SU-DHL-6 (cell line): Measurements from ENCODE around the gene BAD.

ENCODE experiments used
- H2AFZ ChIP-seq: fragments of 200-600 bp; sonication (generic); 2 replicates; pipeline ENCODE4 v1.6.1; 2014; ENCODE audit warnings: low read depth, mild to moderate bottlenecking, moderate library complexity, mixed read lengths, antibody characterized with exemption, low read length; ENCODE audit not compliant: severe bottlenecking
- H3F3A ChIP-seq: fragments of 200-600 bp; shearing (Covaris generic); 2 replicates; pipeline ENCODE4 v1.6.0; 2016; ENCODE audit warnings: antibody characterized with exemption, mild to moderate bottlenecking; ENCODE audit not compliant: insufficient read depth
- H3K27ac ChIP-seq: fragments of 200-600 bp; sonication (generic); 2 replicates; pipeline ENCODE4 v1.5.1; 2016; ENCODE audit warnings: low read depth, mild to moderate bottlenecking, low read length, moderate library complexity, mixed read lengths
- H3K27me3 ChIP-seq: fragments of 200-600 bp; sonication (generic), shearing (Covaris generic); 2 replicates; pipeline ENCODE4 v1.6.0; 2014; ENCODE audit warnings: mild to moderate bottlenecking, low read length
- H3K36me3 ChIP-seq: fragments of 200-600 bp; sonication (generic); 2 replicates; pipeline ENCODE4 v1.6.1; 2014; ENCODE audit warnings: mild to moderate bottlenecking, low read length, mixed read lengths
- H3K4me2 ChIP-seq: fragments of 300-600, 200-600 bp; shearing (Covaris generic), sonication (generic); 2 replicates; pipeline ENCODE4 v1.6.0; 2014; ENCODE audit warnings: low read length, low read depth, mild to moderate bottlenecking; ENCODE audit not compliant: poor library complexity, severe bottlenecking
- H3K4me3 ChIP-seq: fragments of 200-600 bp; sonication (generic); 2 replicates; pipeline ENCODE4 v1.5.1; 2014; ENCODE audit warnings: antibody characterized with exemption, low read length, mild to moderate bottlenecking, mixed read lengths; ENCODE audit not compliant: insufficient read depth, poor library complexity, severe bottlenecking
- H3K79me2 ChIP-seq: fragments of 200-600 bp; sonication (generic); 2 replicates; pipeline ENCODE4 v1.6.1; 2014; ENCODE audit warnings: mild to moderate bottlenecking, low read length, moderate library complexity; ENCODE audit not compliant: insufficient read depth
- H3K9ac ChIP-seq: fragments of 200-600 bp; sonication (generic); 2 replicates; pipeline ENCODE4 v1.7.0; 2014; ENCODE audit warnings: mild to moderate bottlenecking, low read length
- H3K9me2 ChIP-seq: fragments of 200-600 bp; sonication (generic); replicated peaks from 2 replicates; pipeline ENCODE4 v1.6.1; 2014; ENCODE audit warnings: low read length; ENCODE audit not compliant: insufficient read depth
- H3K9me3 ChIP-seq: fragments of 200-600 bp; sonication (generic); 2 replicates; pipeline ENCODE4 v1.6.1; 2014; ENCODE audit warnings: low read length, mixed read lengths; ENCODE audit not compliant: insufficient read depth
- H4K20me1 ChIP-seq: fragments of 200-600 bp; sonication (generic); 2 replicates; pipeline ENCODE4 v1.6.1; 2014; ENCODE audit warnings: low read depth, mild to moderate bottlenecking, antibody characterized with exemption, low read length, moderate library complexity, mixed read lengths
- EZH2phosphoT487 ChIP-seq: fragments of 200-600 bp; sonication (generic), shearing (Covaris generic); conservative IDR thresholded peaks from 2 replicates; pipeline ENCODE4 v1.6.1; 2018; ENCODE audit warnings: mild to moderate bottlenecking, antibody characterized with exemption, low read length, moderate library complexity, mixed read lengths
- TF ChIP-seq, protein P1 (sequence below): fragments of 200-600 bp; sonication (generic); IDR thresholded peaks from one replicate; pipeline ENCODE4 v1.5.1; 2017; ENCODE audit warnings: antibody characterized with exemption, mild to moderate bottlenecking, low read length, moderate library complexity; ENCODE audit not compliant: insufficient read depth, poor library complexity, severe bottlenecking

Gene BAD

DNA sequence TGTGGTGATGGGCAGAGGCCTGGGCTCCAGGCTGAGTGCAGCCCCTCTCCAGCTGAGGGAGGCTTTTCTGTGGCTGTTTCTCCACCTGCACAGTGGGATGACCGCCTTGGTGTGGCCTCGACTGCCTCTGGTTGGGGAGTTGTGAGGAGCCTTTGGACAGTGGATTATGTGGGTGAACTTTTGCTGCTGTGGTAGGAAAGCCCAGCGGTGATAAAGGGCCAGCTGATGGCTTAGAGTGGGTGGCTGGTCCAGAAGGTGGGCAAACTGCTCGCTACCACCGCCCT, 19.5 kb upstream of the BAD start:
- H3K9me3 ChIP-seq = no peaks in the 10 kb centered on the region
- H3K4me2 ChIP-seq = peak overlapping the region; percentile 74
- H3K36me3 ChIP-seq = no peaks in the 10 kb centered on the region
- H3K9ac ChIP-seq = peak overlapping the region; percentile 89
- H3F3A ChIP-seq = 0 out of 2 replicates have a peak, but pooled peaks cover 4% of the 10 kb centered on the region
- H3K79me2 ChIP-seq = peaks cover 24% of the 10 kb centered on the region
- no peaks in the 10 kb centered on the region for H3K9me2 ChIP-seq
- H2AFZ ChIP-seq = no peak overlapping the region
- H3K27ac ChIP-seq = no peak overlapping the region
- H4K20me1 ChIP-seq = no peaks in the 10 kb centered on the region
- no peaks in the 10 kb centered on the region for H3K27me3 ChIP-seq
- TF ChIP-seq, protein P1, sequence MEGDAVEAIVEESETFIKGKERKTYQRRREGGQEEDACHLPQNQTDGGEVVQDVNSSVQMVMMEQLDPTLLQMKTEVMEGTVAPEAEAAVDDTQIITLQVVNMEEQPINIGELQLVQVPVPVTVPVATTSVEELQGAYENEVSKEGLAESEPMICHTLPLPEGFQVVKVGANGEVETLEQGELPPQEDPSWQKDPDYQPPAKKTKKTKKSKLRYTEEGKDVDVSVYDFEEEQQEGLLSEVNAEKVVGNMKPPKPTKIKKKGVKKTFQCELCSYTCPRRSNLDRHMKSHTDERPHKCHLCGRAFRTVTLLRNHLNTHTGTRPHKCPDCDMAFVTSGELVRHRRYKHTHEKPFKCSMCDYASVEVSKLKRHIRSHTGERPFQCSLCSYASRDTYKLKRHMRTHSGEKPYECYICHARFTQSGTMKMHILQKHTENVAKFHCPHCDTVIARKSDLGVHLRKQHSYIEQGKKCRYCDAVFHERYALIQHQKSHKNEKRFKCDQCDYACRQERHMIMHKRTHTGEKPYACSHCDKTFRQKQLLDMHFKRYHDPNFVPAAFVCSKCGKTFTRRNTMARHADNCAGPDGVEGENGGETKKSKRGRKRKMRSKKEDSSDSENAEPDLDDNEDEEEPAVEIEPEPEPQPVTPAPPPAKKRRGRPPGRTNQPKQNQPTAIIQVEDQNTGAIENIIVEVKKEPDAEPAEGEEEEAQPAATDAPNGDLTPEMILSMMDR = no peak
- H3K4me3 ChIP-seq = peak overlapping the region; percentile 67

- H2AFZ ChIP-seq = no peak overlapping the region
- H3K36me3 ChIP-seq = no peaks in the 10 kb centered on the region
- peaks cover 24% of the 10 kb centered on the region for H3K79me2 ChIP-seq
- H3K4me2 ChIP-seq = peak overlapping the region; percentile 74
- H3K27me3 ChIP-seq = no peaks in the 10 kb centered on the region
- no peak overlapping the region for H3K4me3 ChIP-seq
- H3F3A ChIP-seq = 0 out of 2 replicates have a peak, but pooled peaks cover 4% of the 10 kb centered on the region
- no peaks in the 10 kb centered on the region for H3K9me2 ChIP-seq
- H3K9ac ChIP-seq = peak overlapping the region; percentile 89
- no peaks in the 10 kb centered on the region for H3K9me3 ChIP-seq
- H3K27ac ChIP-seq = no peak overlapping the region
- no peaks in the 10 kb centered on the region for H4K20me1 ChIP-seq
- TF ChIP-seq, protein P1 = no peak
- no peak for TF ChIP-seq EZH2phosphoT487
Observed at GRCh38 chr11:64303109-64304031, 18.9 kb upstream of the BAD start.

GRCh38 chr11:64299847-64300648, 15.6 kb upstream of the BAD start, which contains the start of gene CATSPERZ:
Gene CATSPERZ, plus strand, starts transcription at chr11:64300358. Its CDS starts 53 bp downstream, at chr11:64300411.
- no peak within 1 kb of the TSS for H3K9ac ChIP-seq
- H3K27ac ChIP-seq = no peak within 1 kb of the TSS
- H2AFZ ChIP-seq = no peak within 1 kb of the TSS
- H3K27me3 ChIP-seq = no peaks in the 10 kb centered on the region
- no peak for TF ChIP-seq EZH2phosphoT487
- TF ChIP-seq, protein P1 = no peak
- H3K79me2 ChIP-seq = no peaks in the 10 kb centered on the region
- H4K20me1 ChIP-seq = no peaks in the 10 kb centered on the region
- H3K9me2 ChIP-seq = no peaks in the 10 kb centered on the region
- H3K4me3 ChIP-seq = no peak within 1 kb of the TSS
- H3K9me3 ChIP-seq = no peaks in the 10 kb centered on the region
- H3K36me3 ChIP-seq = no peaks in the 10 kb centered on the region
- 0 out of 2 replicates have a peak, but pooled peaks cover 4% of the 10 kb centered on the region for H3F3A ChIP-seq
- peak within 1 kb of the TSS; percentile 13 for H3K4me2 ChIP-seq
